HuH-7 (cell line): Measurements from ENCODE around the gene KIAA0513.
"Not testable (repeated sequence)": the region's sequence is repeated elsewhere in the genome, so short reads cannot be mapped to it uniquely, and the experiment has no call there.

Experiments
- DNase-seq: peaks from one replicate; pipeline ENCODE4 v3.0.0; 2011; ENCODE audit warnings: low spot score

KIAA0513 gene

GRCh38 chr16:85113913-85114312, 86.3 kb downstream of the KIAA0513 start:
- no peak for DNase-seq

- DNase-seq: peak; percentile 99
Measured at GRCh38 chr16:85114909-85115567, 87.4 kb downstream of the KIAA0513 start.

- DNase-seq: no peak
Measured at GRCh38 chr16:85117418-85117817, 89.8 kb downstream of the KIAA0513 start.

GRCh38 chr16:85120006-85120340, 92.4 kb downstream of the KIAA0513 start:
- no peak for DNase-seq

GRCh38 chr16:85123441-85123840, 95.8 kb downstream of the KIAA0513 start:
- DNase-seq: not testable (repeated sequence)

GRCh38 chr16:85123891-85124635, 96.5 kb downstream of the KIAA0513 start:
- no peak for DNase-seq

- no peak for DNase-seq
Measured at GRCh38 chr16:85124636-85125346, 97.2 kb downstream of the KIAA0513 start.

GRCh38 chr16:85125570-85126393, 98.2 kb downstream of the KIAA0513 start:
- no peak for DNase-seq

- DNase-seq: no peak
Measured at GRCh38 chr16:85126394-85126704, 98.8 kb downstream of the KIAA0513 start.

GRCh38 chr16:85126705-85127378, 99.2 kb downstream of the KIAA0513 start:
- no peak for DNase-seq

- no peak for DNase-seq
Measured at GRCh38 chr16:85127379-85127723, 99.8 kb downstream of the KIAA0513 start.

GRCh38 chr16:85128079-85128837, 100.7 kb downstream of the KIAA0513 start:
- DNase-seq: no peak

- DNase-seq: no peak
Measured at GRCh38 chr16:85129876-85130704, 102.5 kb downstream of the KIAA0513 start.

GRCh38 chr16:85130705-85131028, 103.1 kb downstream of the KIAA0513 start:
- DNase-seq: no peak

GRCh38 chr16:85132456-85133289, 105.1 kb downstream of the KIAA0513 start:
- DNase-seq: no peak

GRCh38 chr16:85133290-85133599, 105.7 kb downstream of the KIAA0513 start:
- DNase-seq: no peak

- no peak for DNase-seq
Measured at GRCh38 chr16:85134076-85134788, 106.6 kb downstream of the KIAA0513 start.

- no peak for DNase-seq
Measured at GRCh38 chr16:85134789-85135142, 107.2 kb downstream of the KIAA0513 start.

- no peak for DNase-seq
Measured at GRCh38 chr16:85136213-85136701, 108.7 kb downstream of the KIAA0513 start.
